NOMO-1 (cell line): Measurements from ENCODE around the gene XRCC4.

Source experiments
- DNase-seq, 2 experiments: peaks; one replicate each; lab custom pipeline; 2025; ENCODE audit not compliant: unreplicated experiment in 2 of 2; lab: John Stamatoyannopoulos, UW

The XRCC4 gene

GRCh38 chr5:83368835-83369234 lies 291.5 kb downstream of the XRCC4 start:
- peak; percentile 61 to 97 for DNase-seq

GRCh38 chr5:83370957-83371356 lies 293.6 kb downstream of the XRCC4 start:
- DNase-seq, result no peak

GRCh38 chr5:83371726-83372125 lies 294.4 kb downstream of the XRCC4 start:
- DNase-seq, result no peak

- DNase-seq, result no peak
Measured at GRCh38 chr5:83374547-83374946, 297.2 kb downstream of the XRCC4 start.

- DNase-seq, result no peak
Measured at GRCh38 chr5:83375049-83375745, 297.9 kb downstream of the XRCC4 start.

- DNase-seq, result no peak
Measured at GRCh38 chr5:83376461-83376860, 299.1 kb downstream of the XRCC4 start.

- peak; percentile 71 to 94 for DNase-seq
Measured at GRCh38 chr5:83377131-83377865, 300.0 kb downstream of the XRCC4 start.

GRCh38 chr5:83378624-83379289 lies 301.4 kb downstream of the XRCC4 start:
- DNase-seq, result no peak

- DNase-seq, result no peak
Measured at GRCh38 chr5:83385812-83386211, 308.5 kb downstream of the XRCC4 start.

- DNase-seq, result no peak
Measured at GRCh38 chr5:83387041-83387440, 309.7 kb downstream of the XRCC4 start.

GRCh38 chr5:83388608-83389007 lies 311.3 kb downstream of the XRCC4 start:
- no peak for DNase-seq

GRCh38 chr5:83392766-83393503 lies 315.6 kb downstream of the XRCC4 start:
- no peak for DNase-seq

GRCh38 chr5:83393504-83393866 lies 316.1 kb downstream of the XRCC4 start:
- no peak for DNase-seq

GRCh38 chr5:83394190-83394589 lies 316.8 kb downstream of the XRCC4 start:
- no peak for DNase-seq

- no peak for DNase-seq
Measured at GRCh38 chr5:83396662-83397061, 319.3 kb downstream of the XRCC4 start.

- DNase-seq, result no peak
Measured at GRCh38 chr5:83397658-83398057, 320.3 kb downstream of the XRCC4 start.

- DNase-seq, result no peak
Measured at GRCh38 chr5:83400241-83400640, 322.9 kb downstream of the XRCC4 start.

GRCh38 chr5:83400701-83401100 lies 323.4 kb downstream of the XRCC4 start:
- no peak for DNase-seq

GRCh38 chr5:83401122-83401731 lies 323.9 kb downstream of the XRCC4 start:
- peak; percentile 70 to 85 for DNase-seq

- peak in 1 of 2 experiments; percentile 67 for DNase-seq
Measured at GRCh38 chr5:83401775-83402174, 324.4 kb downstream of the XRCC4 start.
